ENCODE measurements around the gene POR.

POR gene

GRCh38 chr7:75965617-75966016 lies 50.7 kb downstream of the POR start:
- CTCF ChIA-PET = no interaction called here
- no peak for DNase-seq (ENCODE audit: extremely low spot score)
- TF ChIP-seq L3MBTL2 (conservative IDR thresholded peaks at IDR 0.05) (no peak), LEF1 (IDR thresholded peaks at IDR 0.05; ENCODE audit: borderline replicate concordance) (no peak), HDGF (IDR thresholded peaks at IDR 0.05; ENCODE audit: borderline replicate concordance) (no peak), ELF4 (IDR thresholded peaks at IDR 0.05) (no peak), PKNOX1 (IDR thresholded peaks at IDR 0.05) (no peak), ARNT (IDR thresholded peaks at IDR 0.05) (no peak), CTBP1 (IDR thresholded peaks at IDR 0.05; ENCODE audit: borderline replicate concordance) (no peak), SP1 (IDR thresholded peaks at IDR 0.05) (no peak), FOXM1 (IDR thresholded peaks at IDR 0.05; ENCODE audit: borderline replicate concordance) (no peak), BHLHE40 (IDR thresholded peaks at IDR 0.05; ENCODE audit: borderline replicate concordance) (no peak), TARDBP (IDR thresholded peaks at IDR 0.05) (no peak), FOXA1 (IDR thresholded peaks at IDR 0.05) (no peak), ZNF384 (IDR thresholded peaks at IDR 0.05) (no peak), SUZ12 (IDR thresholded peaks at IDR 0.05) (no peak), FOXK2 (IDR thresholded peaks at IDR 0.05) (no peak), NFRKB (IDR thresholded peaks at IDR 0.05) (no peak)
- POLR2A ChIA-PET = interaction anchor here (1.5 kb wide), 1 partner anchor 10 kb away, joined by 4 read pairs; no protein-coding TSS in a partner anchor

GRCh38 chr7:75966190-75966961 lies 51.4 kb downstream of the POR start:
- no peak for DNase-seq (ENCODE audit: extremely low spot score)
- CTCF ChIA-PET = no interaction called here
- TF ChIP-seq PKNOX1 (IDR thresholded peaks at IDR 0.05) (no peak), FOXA1 (IDR thresholded peaks at IDR 0.05) (no peak), CTBP1 (IDR thresholded peaks at IDR 0.05; ENCODE audit: borderline replicate concordance) (no peak), ZNF384 (IDR thresholded peaks at IDR 0.05) (no peak), SUZ12 (IDR thresholded peaks at IDR 0.05) (no peak), SP1 (IDR thresholded peaks at IDR 0.05) (no peak), FOXM1 (IDR thresholded peaks at IDR 0.05; ENCODE audit: borderline replicate concordance) (no peak), ELF4 (IDR thresholded peaks at IDR 0.05) (no peak), L3MBTL2 (conservative IDR thresholded peaks at IDR 0.05) (no peak), FOXK2 (IDR thresholded peaks at IDR 0.05) (no peak), TARDBP (IDR thresholded peaks at IDR 0.05) (no peak), HDGF (IDR thresholded peaks at IDR 0.05; ENCODE audit: borderline replicate concordance) (no peak), BHLHE40 (IDR thresholded peaks at IDR 0.05; ENCODE audit: borderline replicate concordance) (no peak), NFRKB (IDR thresholded peaks at IDR 0.05) (no peak), ARNT (IDR thresholded peaks at IDR 0.05) (no peak), LEF1 (IDR thresholded peaks at IDR 0.05; ENCODE audit: borderline replicate concordance) (no peak)
- POLR2A ChIA-PET = interaction anchor here (1.5 kb wide), 1 partner anchor 9 kb away, joined by 4 read pairs; no protein-coding TSS in a partner anchor

GRCh38 chr7:75967055-75967454 lies 52.1 kb downstream of the POR start:
- POLR2A ChIA-PET = interaction anchor here (1.5 kb wide), 1 partner anchor 9 kb away, joined by 4 read pairs; no protein-coding TSS in a partner anchor
- CTCF ChIA-PET = no interaction called here
- no peak for DNase-seq (ENCODE audit: extremely low spot score)
- no peak for TF ChIP-seq ELF4 (IDR thresholded peaks at IDR 0.05)
- no peak for TF ChIP-seq FOXA1 (IDR thresholded peaks at IDR 0.05)
- TF ChIP-seq HDGF (IDR thresholded peaks at IDR 0.05; ENCODE audit: borderline replicate concordance) = no peak
- TF ChIP-seq LEF1 (IDR thresholded peaks at IDR 0.05; ENCODE audit: borderline replicate concordance) = no peak
- TF ChIP-seq SP1 (IDR thresholded peaks at IDR 0.05) = no peak
- TF ChIP-seq CTBP1 (IDR thresholded peaks at IDR 0.05; ENCODE audit: borderline replicate concordance) = no peak
- no peak for TF ChIP-seq ZNF384 (IDR thresholded peaks at IDR 0.05)
- TF ChIP-seq ARNT (IDR thresholded peaks at IDR 0.05) = no peak
- TF ChIP-seq BHLHE40 (IDR thresholded peaks at IDR 0.05; ENCODE audit: borderline replicate concordance) = no peak
- no peak for TF ChIP-seq SUZ12 (IDR thresholded peaks at IDR 0.05)
- no peak for TF ChIP-seq NFRKB (IDR thresholded peaks at IDR 0.05)
- no peak for TF ChIP-seq FOXK2 (IDR thresholded peaks at IDR 0.05)
- TF ChIP-seq TARDBP (IDR thresholded peaks at IDR 0.05) = no peak
- no peak for TF ChIP-seq PKNOX1 (IDR thresholded peaks at IDR 0.05)
- TF ChIP-seq L3MBTL2 (conservative IDR thresholded peaks at IDR 0.05) = no peak
- no peak for TF ChIP-seq FOXM1 (IDR thresholded peaks at IDR 0.05; ENCODE audit: borderline replicate concordance)

- no peak for DNase-seq (ENCODE audit: extremely low spot score)
- ChIA-PET CTCF (no interaction called here), POLR2A (no interaction called here)
- TF ChIP-seq ZNF384 (IDR thresholded peaks at IDR 0.05) = no peak
- TF ChIP-seq SUZ12 (IDR thresholded peaks at IDR 0.05) = no peak
- TF ChIP-seq FOXM1 (IDR thresholded peaks at IDR 0.05; ENCODE audit: borderline replicate concordance) = no peak
- TF ChIP-seq HDGF (IDR thresholded peaks at IDR 0.05; ENCODE audit: borderline replicate concordance) = no peak
- TF ChIP-seq SP1 (IDR thresholded peaks at IDR 0.05) = no peak
- no peak for TF ChIP-seq FOXK2 (IDR thresholded peaks at IDR 0.05)
- no peak for TF ChIP-seq LEF1 (IDR thresholded peaks at IDR 0.05; ENCODE audit: borderline replicate concordance)
Measured at GRCh38 chr7:75967487-75967997, 52.6 kb downstream of the POR start.

GRCh38 chr7:75968012-75968411 lies 53.1 kb downstream of the POR start:
- POLR2A ChIA-PET = no interaction called here
- TF ChIP-seq TARDBP (IDR thresholded peaks at IDR 0.05) = no peak
- no peak for TF ChIP-seq CTBP1 (IDR thresholded peaks at IDR 0.05; ENCODE audit: borderline replicate concordance)
- TF ChIP-seq PKNOX1 (IDR thresholded peaks at IDR 0.05) = no peak
- TF ChIP-seq FOXK2 (IDR thresholded peaks at IDR 0.05) = no peak
- no peak for TF ChIP-seq NFRKB (IDR thresholded peaks at IDR 0.05)
- TF ChIP-seq HDGF (IDR thresholded peaks at IDR 0.05; ENCODE audit: borderline replicate concordance) = no peak
- TF ChIP-seq L3MBTL2 (conservative IDR thresholded peaks at IDR 0.05) = no peak
- no peak for TF ChIP-seq FOXA1 (IDR thresholded peaks at IDR 0.05)
- TF ChIP-seq BHLHE40 (IDR thresholded peaks at IDR 0.05; ENCODE audit: borderline replicate concordance) = no peak
- TF ChIP-seq LEF1 (IDR thresholded peaks at IDR 0.05; ENCODE audit: borderline replicate concordance) = no peak
- no peak for TF ChIP-seq ZNF384 (IDR thresholded peaks at IDR 0.05)
- no peak for TF ChIP-seq ELF4 (IDR thresholded peaks at IDR 0.05)
- no peak for TF ChIP-seq SUZ12 (IDR thresholded peaks at IDR 0.05)
- no peak for TF ChIP-seq ARNT (IDR thresholded peaks at IDR 0.05)
- TF ChIP-seq SP1 (IDR thresholded peaks at IDR 0.05) = no peak
- TF ChIP-seq FOXM1 (IDR thresholded peaks at IDR 0.05; ENCODE audit: borderline replicate concordance) = no peak
- DNase-seq (ENCODE audit: extremely low spot score) = no peak
- CTCF ChIA-PET = no interaction called here
